ENCODE measurements around the gene HSD17B4.
A peak's percentile ranks its signal among the peaks of the same experiment; 100 is the strongest.

HSD17B4 gene

DNA sequence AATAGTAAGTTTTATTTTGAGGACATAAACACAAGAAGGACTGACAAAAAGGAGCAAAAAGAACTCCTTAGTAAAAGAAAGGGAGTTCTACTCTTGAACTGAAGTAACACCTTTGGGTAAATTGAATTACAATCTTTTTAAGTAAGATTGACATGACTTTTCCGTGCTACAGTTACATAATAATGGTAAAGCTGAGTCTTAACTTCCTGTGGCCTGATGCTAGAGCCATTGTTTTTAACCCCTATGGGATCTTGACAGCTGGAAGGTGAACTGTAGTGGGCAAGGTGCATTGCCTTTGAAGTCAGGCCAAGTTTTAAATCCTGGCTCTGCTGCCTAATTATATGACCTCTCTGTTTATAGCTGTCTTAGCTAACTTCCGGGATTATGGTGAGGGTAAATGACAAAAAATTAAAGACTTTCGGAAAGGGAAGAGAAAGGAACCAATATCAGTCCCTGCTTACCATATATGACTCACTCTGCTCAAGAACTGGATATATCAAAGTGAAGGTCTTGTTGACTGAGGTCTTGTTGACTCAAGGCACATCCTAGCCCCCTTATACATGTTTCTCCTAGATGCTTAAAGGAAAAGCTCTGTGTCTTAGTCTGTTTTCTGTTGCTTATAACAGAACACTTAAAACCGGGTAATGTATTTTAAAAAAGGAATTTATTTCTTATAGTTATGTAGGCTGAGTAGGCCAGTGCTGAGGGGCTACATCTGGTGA, 6.8 kb downstream of the HSD17B4 start:
- H3K4me1 ChIP-seq (ENCODE audit: control insufficient read depth in 1 of 2, insufficient read depth in 1 of 2, low read depth in 1 of 2, low read length in 1 of 2), result peaks cover 8% of the 10 kb centered on the region in 2 experiments
- TF ChIP-seq, protein P1, sequence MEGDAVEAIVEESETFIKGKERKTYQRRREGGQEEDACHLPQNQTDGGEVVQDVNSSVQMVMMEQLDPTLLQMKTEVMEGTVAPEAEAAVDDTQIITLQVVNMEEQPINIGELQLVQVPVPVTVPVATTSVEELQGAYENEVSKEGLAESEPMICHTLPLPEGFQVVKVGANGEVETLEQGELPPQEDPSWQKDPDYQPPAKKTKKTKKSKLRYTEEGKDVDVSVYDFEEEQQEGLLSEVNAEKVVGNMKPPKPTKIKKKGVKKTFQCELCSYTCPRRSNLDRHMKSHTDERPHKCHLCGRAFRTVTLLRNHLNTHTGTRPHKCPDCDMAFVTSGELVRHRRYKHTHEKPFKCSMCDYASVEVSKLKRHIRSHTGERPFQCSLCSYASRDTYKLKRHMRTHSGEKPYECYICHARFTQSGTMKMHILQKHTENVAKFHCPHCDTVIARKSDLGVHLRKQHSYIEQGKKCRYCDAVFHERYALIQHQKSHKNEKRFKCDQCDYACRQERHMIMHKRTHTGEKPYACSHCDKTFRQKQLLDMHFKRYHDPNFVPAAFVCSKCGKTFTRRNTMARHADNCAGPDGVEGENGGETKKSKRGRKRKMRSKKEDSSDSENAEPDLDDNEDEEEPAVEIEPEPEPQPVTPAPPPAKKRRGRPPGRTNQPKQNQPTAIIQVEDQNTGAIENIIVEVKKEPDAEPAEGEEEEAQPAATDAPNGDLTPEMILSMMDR (IDR thresholded peaks at IDR 0.05), result no peak
- H3K27ac ChIP-seq, result peak overlapping the region; percentile 7
- no peak overlapping the region for H3K4me3 ChIP-seq (ENCODE audit: low read depth in 1 of 2, low read length in 1 of 2)
- H3K27me3 ChIP-seq, result no peaks in the 10 kb centered on the region
- H3K9me3 ChIP-seq, result no peaks in the 10 kb centered on the region
- peaks cover 5% of the 10 kb centered on the region for H3K36me3 ChIP-seq

DNA sequence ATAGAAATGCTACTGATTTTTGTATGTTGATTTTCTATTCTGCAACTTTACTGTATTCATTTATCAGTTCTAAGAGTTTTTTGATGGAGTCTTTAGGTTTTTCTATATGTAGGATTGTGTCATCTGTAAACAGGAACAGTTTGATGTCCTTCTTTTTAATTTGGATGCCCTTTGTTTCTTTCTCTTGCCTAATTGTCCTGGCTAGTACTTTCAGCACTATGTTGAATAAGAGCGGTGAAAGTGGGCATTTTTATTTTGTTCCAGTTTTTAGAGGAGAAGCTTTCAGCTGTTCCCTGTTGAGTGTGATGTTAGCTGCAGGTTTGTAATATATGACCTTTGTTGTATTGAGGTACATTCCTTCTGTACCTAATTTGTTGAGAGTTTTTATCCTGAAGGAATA, 13.3 kb downstream of the HSD17B4 start:
- Histone ChIP-seq H3K4me3 (ENCODE audit: low read depth in 1 of 2, low read length in 1 of 2) (no peak overlapping the region), H3K4me1 (ENCODE audit: control insufficient read depth in 1 of 2, insufficient read depth in 1 of 2, low read depth in 1 of 2, low read length in 1 of 2) (no peaks in the 10 kb centered on the region), H3K9me3 (no peaks in the 10 kb centered on the region), H3K36me3 (no peaks in the 10 kb centered on the region), H3K27ac (no peak overlapping the region), H3K27me3 (no peaks in the 10 kb centered on the region)
- TF ChIP-seq, protein P1 (IDR thresholded peaks at IDR 0.05), result no peak

DNA sequence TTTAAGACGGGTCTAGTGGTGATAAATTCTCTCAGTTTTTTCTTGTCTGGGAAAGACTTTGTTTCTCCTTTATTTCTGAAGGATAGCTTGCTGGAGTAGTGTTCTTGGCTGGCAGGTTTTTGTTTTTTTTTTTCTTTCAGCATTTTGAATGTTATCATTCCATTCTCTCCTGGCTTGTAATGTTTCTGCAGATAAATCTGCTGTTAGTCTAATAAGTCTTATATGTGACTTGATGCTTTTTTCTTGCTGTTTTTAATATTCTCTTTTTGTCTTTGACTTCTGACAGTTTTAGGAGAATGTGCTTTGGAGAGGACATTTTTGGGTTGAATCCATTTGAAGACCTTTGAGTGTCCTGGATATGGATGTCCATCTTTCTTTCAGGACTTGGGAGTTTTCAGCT, 16.0 kb downstream of the HSD17B4 start:
- H3K27me3 ChIP-seq, result no peaks in the 10 kb centered on the region
- H3K4me3 ChIP-seq (ENCODE audit: low read depth in 1 of 2, low read length in 1 of 2), result no peak overlapping the region
- H3K4me1 ChIP-seq (ENCODE audit: control insufficient read depth in 1 of 2, insufficient read depth in 1 of 2, low read depth in 1 of 2, low read length in 1 of 2), result no peaks in the 10 kb centered on the region
- no peak overlapping the region for H3K27ac ChIP-seq
- no peaks in the 10 kb centered on the region for H3K36me3 ChIP-seq
- H3K9me3 ChIP-seq, result no peaks in the 10 kb centered on the region
- TF ChIP-seq, protein P1 (IDR thresholded peaks at IDR 0.05), result no peak

DNA sequence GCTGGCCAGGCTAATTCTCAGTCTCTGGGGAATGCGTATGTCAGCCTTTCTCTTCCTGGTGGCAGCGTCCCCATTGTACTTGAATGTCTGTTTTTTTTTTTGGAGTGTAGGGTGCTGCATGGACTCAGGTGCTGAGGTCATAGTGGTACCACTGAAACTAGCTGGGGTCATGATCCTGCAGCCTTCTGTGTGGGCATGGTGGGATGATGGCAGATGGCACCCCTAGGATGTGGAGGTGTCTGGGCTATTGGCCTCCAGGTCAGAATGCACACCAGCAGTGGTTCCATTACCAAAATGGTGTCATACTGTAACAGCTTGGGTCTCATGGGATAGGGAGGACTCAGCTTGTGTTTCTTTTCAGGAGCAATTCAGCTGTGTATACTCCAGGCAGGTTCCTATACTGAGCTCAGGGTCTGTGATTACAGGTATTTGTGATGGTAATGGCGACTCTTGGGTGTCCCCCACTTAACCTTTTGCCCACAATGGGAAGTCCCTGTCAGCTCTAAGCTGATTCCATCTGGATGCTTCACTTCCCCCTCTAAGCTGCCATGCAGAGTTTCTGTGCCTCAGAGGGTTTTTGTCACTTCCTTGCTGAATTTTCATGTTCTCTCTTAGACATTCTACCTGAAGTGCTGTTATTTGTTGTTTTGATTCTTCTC, 17.9 kb downstream of the HSD17B4 start:
- no peak overlapping the region for H3K27ac ChIP-seq
- H3K4me1 ChIP-seq (ENCODE audit: control insufficient read depth in 1 of 2, insufficient read depth in 1 of 2, low read depth in 1 of 2, low read length in 1 of 2), result no peaks in the 10 kb centered on the region
- no peak overlapping the region for H3K4me3 ChIP-seq (ENCODE audit: low read depth in 1 of 2, low read length in 1 of 2)
- no peaks in the 10 kb centered on the region for H3K27me3 ChIP-seq
- no peaks in the 10 kb centered on the region for H3K9me3 ChIP-seq
- H3K36me3 ChIP-seq, result peaks cover 8% of the 10 kb centered on the region
- TF ChIP-seq, protein P1 (IDR thresholded peaks at IDR 0.05), result no peak

DNA sequence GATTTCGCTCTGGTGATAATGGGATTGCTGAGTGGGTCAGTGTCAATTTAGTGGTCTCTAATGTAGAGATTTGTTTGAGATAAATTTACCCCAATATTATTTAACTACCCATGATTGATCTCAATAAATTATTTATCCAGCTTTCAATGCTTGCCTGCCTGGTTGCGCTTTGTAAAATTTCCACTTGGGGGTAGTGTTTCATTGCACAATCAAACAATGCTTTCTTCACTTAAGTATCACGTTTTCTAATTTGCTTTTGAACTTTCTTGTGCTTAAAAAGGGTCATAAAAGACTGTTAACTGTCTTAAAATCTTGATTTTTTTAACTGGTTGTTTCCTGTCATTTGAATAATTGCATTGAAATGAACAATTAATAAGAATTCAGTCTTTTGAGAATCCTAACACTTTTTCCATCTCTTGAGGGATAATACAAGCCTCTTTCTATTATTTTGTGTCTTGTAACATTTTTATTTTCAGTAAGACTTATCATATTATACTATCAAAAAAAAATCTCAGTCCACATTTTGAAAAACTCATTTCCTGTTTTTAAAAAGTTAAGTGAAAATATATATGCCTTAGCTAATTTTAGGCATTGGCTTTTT, 18.7 kb downstream of the HSD17B4 start:
- peaks cover 8% of the 10 kb centered on the region for H3K36me3 ChIP-seq
- H3K4me3 ChIP-seq (ENCODE audit: low read depth in 1 of 2, low read length in 1 of 2), result no peak overlapping the region
- no peaks in the 10 kb centered on the region for H3K4me1 ChIP-seq (ENCODE audit: control insufficient read depth in 1 of 2, insufficient read depth in 1 of 2, low read depth in 1 of 2, low read length in 1 of 2)
- TF ChIP-seq, protein P1 (IDR thresholded peaks at IDR 0.05), result no peak
- H3K27me3 ChIP-seq, result no peaks in the 10 kb centered on the region
- H3K9me3 ChIP-seq, result no peaks in the 10 kb centered on the region
- H3K27ac ChIP-seq, result no peak overlapping the region
